ENCODE results near the gene MKKS. TPM values are rescaled to one million over a fixed set of nuclear protein-coding genes. Genes with fewer than 3 reads are reported as not detected.
A peak's percentile ranks its signal among the peaks of the same experiment; 100 is the strongest.

Gene MKKS
- total and polyA plus RNA-seq, 2 of the 13 experiments (the other 11 are each of a cell fraction or from before 2014, with no cell fraction given) = 26.7 to 34.5 TPM

DNA sequence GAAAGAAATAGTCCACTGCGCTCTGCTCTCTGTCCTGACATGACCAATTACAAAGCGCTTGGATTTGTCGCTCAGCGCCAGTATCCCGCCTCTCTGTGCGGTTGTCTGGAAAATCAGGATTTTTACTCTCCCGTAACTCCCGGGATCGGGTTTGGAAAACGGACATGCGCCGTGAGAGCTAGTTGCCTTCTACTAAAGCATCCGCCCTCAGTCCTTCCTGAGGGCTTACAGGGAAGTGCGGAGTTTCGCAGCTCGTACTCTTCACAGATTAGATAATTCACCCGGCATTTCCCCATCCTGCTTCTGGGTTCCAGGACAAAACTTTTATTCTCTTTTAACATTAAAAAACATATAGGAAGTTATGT, 427 bp upstream of the MKKS start (continued):
- peak in 1 of 2 experiments; percentile 59; a peak in 1 of 4 replicates for TF ChIP-seq REST (IDR thresholded peaks at IDR 0.05; ENCODE audit: borderline replicate concordance in 1 of 2, low read depth in 1 of 2, low read length in 2 of 2)
- TF ChIP-seq, protein P1, sequence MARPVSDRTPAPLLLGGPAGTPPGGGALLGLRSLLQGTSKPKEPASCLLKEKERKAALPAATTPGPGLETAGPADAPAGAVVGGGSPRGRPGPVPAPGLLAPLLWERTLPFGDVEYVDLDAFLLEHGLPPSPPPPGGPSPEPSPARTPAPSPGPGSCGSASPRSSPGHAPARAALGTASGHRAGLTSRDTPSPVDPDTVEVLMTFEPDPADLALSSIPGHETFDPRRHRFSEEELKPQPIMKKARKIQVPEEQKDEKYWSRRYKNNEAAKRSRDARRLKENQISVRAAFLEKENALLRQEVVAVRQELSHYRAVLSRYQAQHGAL (CRISPR knock-in tag; IDR thresholded peaks at IDR 0.05; ENCODE audit: not compliant biosample characterization) = no peak
- TF ChIP-seq FOSL2 (CRISPR knock-in tag; IDR thresholded peaks at IDR 0.05) = peak; percentile 43
- no peak for TF ChIP-seq RFX3 (CRISPR knock-in tag; IDR thresholded peaks at IDR 0.05)
- TF ChIP-seq ZNF124 (CRISPR knock-in tag; IDR thresholded peaks at IDR 0.05) = no peak
- TF ChIP-seq SAP130 (CRISPR knock-in tag; IDR thresholded peaks at IDR 0.05; ENCODE audit: low read depth) = peak; percentile 55; the same call in 1 of the 2 replicates
- TF ChIP-seq SSRP1 (CRISPR knock-in tag; IDR thresholded peaks at IDR 0.05) = peak; percentile 23; the same call in 1 of the 2 replicates
- peak; percentile 83; the same call in 1 of the 2 replicates for TF ChIP-seq GATA4 (IDR thresholded peaks at IDR 0.05; ENCODE audit: borderline replicate concordance, low read depth)
- TF ChIP-seq, protein P2, sequence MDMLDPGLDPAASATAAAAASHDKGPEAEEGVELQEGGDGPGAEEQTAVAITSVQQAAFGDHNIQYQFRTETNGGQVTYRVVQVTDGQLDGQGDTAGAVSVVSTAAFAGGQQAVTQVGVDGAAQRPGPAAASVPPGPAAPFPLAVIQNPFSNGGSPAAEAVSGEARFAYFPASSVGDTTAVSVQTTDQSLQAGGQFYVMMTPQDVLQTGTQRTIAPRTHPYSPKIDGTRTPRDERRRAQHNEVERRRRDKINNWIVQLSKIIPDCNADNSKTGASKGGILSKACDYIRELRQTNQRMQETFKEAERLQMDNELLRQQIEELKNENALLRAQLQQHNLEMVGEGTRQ (IDR thresholded peaks at IDR 0.05; ENCODE audit: low read depth, low read length) = no peak
- TF ChIP-seq, protein P2 (CRISPR knock-in tag; IDR thresholded peaks at IDR 0.05; ENCODE audit: borderline replicate concordance) = 0 out of 2 replicates have a peak, but pooled peaks have one; percentile 7
- TF ChIP-seq MIXL1 (CRISPR knock-in tag; IDR thresholded peaks at IDR 0.05) = peak; percentile 26; the same call in 1 of the 2 replicates
- TF ChIP-seq FOXA1 (IDR thresholded peaks at IDR 0.05) = no peak
- TF ChIP-seq FOXA1 (CRISPR knock-in tag; IDR thresholded peaks at IDR 0.05) = peak; percentile 14; the same call in 1 of the 2 replicates
- peak; percentile 37 for TF ChIP-seq RBFOX2 (IDR thresholded peaks at IDR 0.05; ENCODE audit: low read depth, low read length)
- TF ChIP-seq, protein P3, sequence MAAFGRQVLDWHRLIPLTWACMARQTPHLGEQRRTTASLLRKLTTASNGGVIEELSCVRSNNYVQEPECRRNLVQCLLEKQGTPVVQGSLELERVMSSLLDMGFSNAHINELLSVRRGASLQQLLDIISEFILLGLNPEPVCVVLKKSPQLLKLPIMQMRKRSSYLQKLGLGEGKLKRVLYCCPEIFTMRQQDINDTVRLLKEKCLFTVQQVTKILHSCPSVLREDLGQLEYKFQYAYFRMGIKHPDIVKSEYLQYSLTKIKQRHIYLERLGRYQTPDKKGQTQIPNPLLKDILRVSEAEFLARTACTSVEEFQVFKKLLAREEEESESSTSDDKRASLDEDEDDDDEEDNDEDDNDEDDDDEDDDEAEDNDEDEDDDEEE (CRISPR knock-in tag; IDR thresholded peaks at IDR 0.05) = no peak
- TF ChIP-seq ELF1 (CRISPR knock-in tag; IDR thresholded peaks at IDR 0.05) = peak; percentile 49; the same call in 1 of the 2 replicates
- 0 out of 2 replicates have a peak, but pooled peaks have one; percentile 1 for TF ChIP-seq ZSCAN21 (CRISPR knock-in tag; IDR thresholded peaks at IDR 0.05; ENCODE audit: borderline replicate concordance)
- TF ChIP-seq ELF4 (CRISPR knock-in tag; IDR thresholded peaks at IDR 0.05; ENCODE audit: borderline replicate concordance) = peak; percentile 8; the same call in 1 of the 2 replicates
- TF ChIP-seq ZNF747 (CRISPR knock-in tag; IDR thresholded peaks at IDR 0.05; ENCODE audit: borderline replicate concordance) = peak; percentile 18; the same call in 1 of the 2 replicates
- TF ChIP-seq ZNF446 (CRISPR knock-in tag; IDR thresholded peaks at IDR 0.05) = no peak
- TF ChIP-seq ZNF281 (CRISPR knock-in tag; IDR thresholded peaks at IDR 0.05; ENCODE audit: borderline replicate concordance) = peak; percentile 64

All from HepG2 (cell line).